PC-3 (cell line): ENCODE measurements around the gene MISP3. TPM values are rescaled to one million over a fixed set of nuclear protein-coding genes. Genes with fewer than 3 reads are reported as not detected.

ENCODE experiments used
- ATAC-seq: fragments of 200-7000 bp; cut with Tn5 transposase; 2 replicates; pipeline ENCODE4 v1.9.1; 2020; ENCODE audit warnings: mild to moderate bottlenecking, moderate library complexity
- BruUV-seq: library from RNA; stranded (reverse); fragments of 400-500 nt; replicated peaks from 2 replicates; lab custom pipeline; 2021; lab: Mats Ljungman, UMichigan
- CTCF ChIA-PET: fragments of 300-600 bp; sonication (Branson Sonifier 250); formaldehyde crosslinking; loops from one replicate; lab custom pipeline; 2022; ENCODE audit warnings: antibody characterized with exemption; lab: Charles Lee
- POLR2A ChIA-PET: fragments of 300-600 bp; sonication (Branson Sonifier 250); formaldehyde crosslinking; loops from one replicate; lab custom pipeline; 2022; ENCODE audit warnings: antibody characterized with exemption; ENCODE audit not compliant: unreplicated experiment; lab: Charles Lee
- DNase-seq: peaks from one replicate; pipeline ENCODE4 v3.0.0-alpha.2; 2015
- H2AFZ ChIP-seq: fragments of 300-600 bp; sonication (generic); 2 replicates; pipeline ENCODE4 v1.6.0; 2016; ENCODE audit warnings: antibody characterized with exemption, low read length
- H3F3A ChIP-seq: fragments of 300-600 bp; sonication (generic); one replicate; pipeline ENCODE4 v1.6.0; 2017; ENCODE audit warnings: antibody characterized with exemption, low read length, control low read depth, mild to moderate bottlenecking; ENCODE audit not compliant: unreplicated experiment
- H3K27ac ChIP-seq: fragments of 300-600 bp; sonication (generic); 2 replicates; pipeline ENCODE4 v1.5.1; 2016; ENCODE audit warnings: mild to moderate bottlenecking, low read length
- H3K27me3 ChIP-seq: fragments of 300-600 bp; sonication (generic); 2 replicates; pipeline ENCODE4 v1.6.1; 2016; ENCODE audit warnings: low read length, mixed read lengths
- H3K36me3 ChIP-seq: fragments of 300-600 bp; sonication (generic); 2 replicates; pipeline ENCODE4 v1.6.1; 2016; ENCODE audit warnings: low read depth, mixed run types, low read length, mixed read lengths
- H3K4me1 ChIP-seq: fragments of 300-600 bp; sonication (generic); 2 replicates; pipeline ENCODE4 v1.5.1; 2016; ENCODE audit warnings: low read length; ENCODE audit not compliant: insufficient read depth
- H3K4me2 ChIP-seq: fragments of 300-600 bp; sonication (generic); 2 replicates; pipeline ENCODE4 v1.6.0; 2016; ENCODE audit warnings: low read length
- H3K4me3 ChIP-seq: fragments of 300-600 bp; sonication (generic); 2 replicates; pipeline ENCODE4 v1.5.1; 2016; ENCODE audit warnings: mild to moderate bottlenecking, low read length, mixed read lengths
- H3K79me2 ChIP-seq: fragments of 300-600 bp; sonication (generic); 2 replicates; pipeline ENCODE4 v1.6.1; 2017; ENCODE audit warnings: low read length, mixed read lengths
- H3K9ac ChIP-seq: fragments of 300-600 bp; sonication (generic); 2 replicates; pipeline ENCODE4 v1.6.0; 2016; ENCODE audit warnings: mild to moderate bottlenecking, low read length
- H3K9me2 ChIP-seq: fragments of 300-600 bp; sonication (generic); replicated peaks from 2 replicates; pipeline ENCODE4 v1.6.1; 2016; ENCODE audit warnings: mixed run types, low read length, mixed read lengths
- H3K9me3 ChIP-seq: fragments of 300-600 bp; sonication (generic); 2 replicates; pipeline ENCODE4 v1.6.1; 2016; ENCODE audit warnings: low read length, mixed read lengths
- H4K20me1 ChIP-seq: fragments of 300-600 bp; sonication (generic); 2 replicates; pipeline ENCODE4 v1.6.1; 2016; ENCODE audit warnings: low read length, mixed read lengths
- CTCF ChIP-seq: fragments of 300-600 bp; sonication (generic); conservative IDR thresholded peaks from 2 replicates; pipeline ENCODE4 v1.5.1; 2017; ENCODE audit warnings: antibody characterized with exemption, low read depth, mild to moderate bottlenecking, low read length
- EZH2 ChIP-seq: fragments of 300-600 bp; sonication (generic); IDR thresholded peaks from one replicate; pipeline ENCODE4 v1.6.1; 2017; ENCODE audit warnings: antibody characterized with exemption, mild to moderate bottlenecking, low read length; ENCODE audit not compliant: unreplicated experiment
- EZH2phosphoT487 ChIP-seq: fragments of 300-600 bp; sonication (generic); IDR thresholded peaks from 2 replicates; pipeline ENCODE4 v1.6.1; 2018; ENCODE audit warnings: mild to moderate bottlenecking, antibody characterized with exemption, low read length, borderline replicate concordance
- intact Hi-C: fragments of 100-400 bp; cut with micrococcal nuclease; formaldehyde crosslinking; loops from 2 replicates; pipeline ENCODE4 v1.9.0; 2023
- total RNA-seq: library from RNA; depleted of rRNA; stranded (reverse); fragments of >200 nt; gene quantifications from 2 replicates; pipeline ENCODE4 v1.2.3, GENCODE V29; 2014

The MISP3 gene
- total RNA-seq, 1 experiment from 2014 or later: 6.1 TPM

GRCh38 chr19:14053500-14053899, 19.1 kb upstream of the MISP3 start:
- Histone ChIP-seq H3F3A (no peaks in the 10 kb centered on the region), H2AFZ (no peak overlapping the region), H3K27me3 (no peaks in the 10 kb centered on the region), H3K9me2 (no peaks in the 10 kb centered on the region), H3K4me1 (peaks cover 8% of the 10 kb centered on the region), H3K9me3 (peaks cover under 1% of the 10 kb centered on the region; the same call in 1 of the 2 replicates), H3K9ac (no peak overlapping the region), H3K36me3 (peaks cover 3% of the 10 kb centered on the region), H3K4me2 (no peak overlapping the region), H3K4me3 (no peak overlapping the region), H3K27ac (no peak overlapping the region), H3K79me2 (no peaks in the 10 kb centered on the region), H4K20me1 (no peaks in the 10 kb centered on the region)
- no TSS peak for BruUV-seq
- ChIA-PET CTCF (no interaction called here), POLR2A (no interaction called here)
- ATAC-seq (no peak), DNase-seq (no peak)
- TF ChIP-seq EZH2 (no peak), EZH2phosphoT487 (no peak), CTCF (no peak)
- intact Hi-C loops: no loop called here

GRCh38 chr19:14054099-14054498, 18.5 kb upstream of the MISP3 start:
- H3K9ac ChIP-seq: no peak overlapping the region
- peaks cover 8% of the 10 kb centered on the region for H3K4me1 ChIP-seq
- H3K9me2 ChIP-seq: no peaks in the 10 kb centered on the region
- no peaks in the 10 kb centered on the region for H3F3A ChIP-seq
- no peak overlapping the region for H2AFZ ChIP-seq
- DNase-seq (no peak), ATAC-seq (no peak)
- H3K4me2 ChIP-seq: no peak overlapping the region
- no peaks in the 10 kb centered on the region for H3K27me3 ChIP-seq
- no peaks in the 10 kb centered on the region for H4K20me1 ChIP-seq
- no peak overlapping the region for H3K27ac ChIP-seq
- ChIA-PET CTCF (no interaction called here), POLR2A (no interaction called here)
- H3K79me2 ChIP-seq: no peaks in the 10 kb centered on the region
- no TSS peak for BruUV-seq
- H3K9me3 ChIP-seq: no peaks in the 10 kb centered on the region
- TF ChIP-seq EZH2phosphoT487: no peak
- TF ChIP-seq CTCF: no peak
- no peak for TF ChIP-seq EZH2
- H3K4me3 ChIP-seq: no peak overlapping the region
- intact Hi-C loops: no loop called here
- no peaks in the 10 kb centered on the region for H3K36me3 ChIP-seq

GRCh38 chr19:14054721-14055120, 17.9 kb upstream of the MISP3 start:
- Histone ChIP-seq H2AFZ (no peak overlapping the region), H4K20me1 (no peaks in the 10 kb centered on the region), H3K9ac (no peak overlapping the region), H3K9me3 (no peaks in the 10 kb centered on the region), H3K9me2 (no peaks in the 10 kb centered on the region), H3K27ac (no peak overlapping the region), H3K27me3 (no peaks in the 10 kb centered on the region), H3K4me1 (peaks cover 8% of the 10 kb centered on the region), H3K79me2 (no peaks in the 10 kb centered on the region), H3K4me3 (no peak overlapping the region), H3F3A (no peaks in the 10 kb centered on the region), H3K4me2 (no peak overlapping the region), H3K36me3 (no peaks in the 10 kb centered on the region)
- no TSS peak for BruUV-seq
- no peak for TF ChIP-seq EZH2phosphoT487
- no peak for TF ChIP-seq EZH2
- TF ChIP-seq CTCF: no peak
- ChIA-PET CTCF (no interaction called here), POLR2A (no interaction called here)
- DNase-seq (no peak), ATAC-seq (no peak)
- intact Hi-C loops: no loop called here
